Stimulated activated CD4-positive, alpha-beta T cell treated with anti-CD3 and anti-CD28 coated beads, TNF-alpha, amount 100 ng/mL, for 48 hours (primary cell): ENCODE measurements around the gene LBH.

Source experiments
- DNase-seq, 3 donors: peaks; one replicate each; pipeline ENCODE4 v3.0.0-alpha.2; 2020; ENCODE audit warnings: low read depth in 3 of 3

Gene LBH

GRCh38 chr2:30273574-30273929 lies 42.2 kb downstream of the LBH start:
- DNase-seq, result peak in 1 of 3 donors; percentile 37

DNA sequence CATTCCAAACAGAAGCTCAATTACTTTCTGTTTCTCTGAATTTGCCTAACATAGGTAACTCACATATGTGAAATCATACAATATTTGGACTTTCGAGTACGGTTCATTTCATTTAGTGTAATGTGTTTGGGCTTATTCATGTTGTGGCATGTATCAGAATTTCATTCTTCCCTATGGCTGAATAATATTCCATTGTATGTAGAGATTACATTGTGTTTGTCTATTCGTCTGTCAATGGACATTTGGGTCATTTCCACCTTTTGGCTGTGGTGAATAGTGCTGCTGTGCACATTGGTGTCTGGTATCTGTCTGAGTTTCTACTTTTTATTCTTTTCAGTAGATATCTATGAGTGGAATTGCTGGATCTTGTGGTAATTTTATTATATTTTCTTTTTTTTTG lies 43.9 kb downstream of the LBH start:
- no peak for DNase-seq

DNA sequence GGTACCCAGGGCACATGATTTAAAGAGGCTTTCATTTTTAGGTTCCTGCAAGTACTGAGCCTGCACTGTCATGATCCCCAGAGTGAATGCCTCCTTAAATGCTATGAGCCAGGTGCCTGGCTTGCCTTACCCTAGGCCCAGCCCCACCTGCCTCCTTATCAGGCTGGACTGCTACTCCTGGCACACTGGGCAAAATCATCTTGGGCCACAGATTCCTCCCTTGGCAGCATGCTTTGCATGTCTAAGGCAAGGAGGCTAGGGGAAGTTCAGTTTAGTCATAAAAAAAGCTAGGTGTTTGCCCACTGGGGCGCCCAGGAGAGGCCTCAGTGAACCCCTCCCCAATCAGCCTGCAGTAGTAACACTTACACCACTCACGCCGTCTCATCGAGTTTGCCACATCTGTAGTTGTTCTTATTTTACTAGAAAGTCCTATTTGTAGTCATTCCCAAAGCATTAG lies 45.1 kb downstream of the LBH start:
- peak in 1 of 3 donors; percentile 30 for DNase-seq

- no peak for DNase-seq
Measured at GRCh38 chr2:30277582-30277981, 46.2 kb downstream of the LBH start.

- no peak for DNase-seq
Measured at GRCh38 chr2:30278419-30278818, 47.1 kb downstream of the LBH start.

- no peak for DNase-seq
Measured at GRCh38 chr2:30280596-30281434, 49.5 kb downstream of the LBH start.

- DNase-seq, result no peak
Measured at GRCh38 chr2:30282081-30282480, 50.7 kb downstream of the LBH start.

GRCh38 chr2:30282721-30283120 lies 51.4 kb downstream of the LBH start:
- no peak for DNase-seq

- no peak for DNase-seq
Measured at GRCh38 chr2:30283931-30284565, 52.7 kb downstream of the LBH start.

DNA sequence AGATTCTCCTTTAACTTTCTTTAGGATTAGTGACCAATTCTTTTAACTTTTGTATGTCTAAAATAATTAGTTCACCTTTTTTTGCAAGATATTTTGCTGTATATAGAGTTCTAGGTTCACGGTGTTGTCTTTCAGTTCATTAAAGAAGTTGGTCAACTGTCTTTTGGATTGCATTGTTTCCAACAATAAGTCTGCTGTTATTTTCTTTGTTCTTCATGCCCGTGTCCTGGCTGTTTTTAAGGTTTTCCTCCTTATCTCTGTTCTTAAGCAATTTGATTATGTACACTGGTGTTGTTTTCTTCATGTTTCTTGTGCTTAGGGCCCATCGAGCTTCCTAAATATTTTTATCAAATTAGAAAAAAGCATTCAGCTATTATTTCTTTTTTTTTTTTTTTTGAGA lies 54.4 kb downstream of the LBH start:
- DNase-seq, result no peak

DNA sequence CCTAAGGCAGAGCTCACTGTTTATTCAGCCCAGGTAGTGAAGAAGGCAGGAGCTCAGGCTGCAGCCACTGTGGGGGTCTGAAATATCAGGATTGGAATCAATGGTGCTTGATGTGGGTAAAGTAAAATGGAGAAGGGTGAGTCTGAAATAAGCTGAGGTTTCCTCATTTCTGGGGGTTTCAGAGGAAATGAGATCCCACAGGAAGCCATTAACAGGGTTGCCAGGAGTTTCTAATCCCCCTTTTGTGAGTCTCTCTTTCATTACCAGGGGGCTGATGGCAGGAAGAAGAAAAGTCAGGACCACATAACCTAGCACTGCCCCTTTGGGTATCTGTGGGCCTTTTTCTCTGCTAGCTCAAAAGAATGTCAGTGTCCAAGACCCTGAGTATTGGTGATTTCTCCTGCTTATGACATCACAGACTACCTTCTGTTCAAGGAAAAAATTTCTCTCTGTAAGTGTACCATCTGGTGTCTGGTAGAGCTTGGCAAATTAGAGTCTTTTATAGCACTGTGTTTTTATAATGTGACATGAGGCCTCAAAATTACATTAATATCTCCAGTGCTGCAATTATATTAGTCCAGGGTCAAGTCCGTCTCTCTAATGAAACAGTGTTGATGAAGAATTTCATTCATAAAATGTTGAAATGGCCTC lies 56.0 kb downstream of the LBH start:
- DNase-seq, result no peak

GRCh38 chr2:30287857-30288513 lies 56.7 kb downstream of the LBH start:
- DNase-seq, result no peak

DNA sequence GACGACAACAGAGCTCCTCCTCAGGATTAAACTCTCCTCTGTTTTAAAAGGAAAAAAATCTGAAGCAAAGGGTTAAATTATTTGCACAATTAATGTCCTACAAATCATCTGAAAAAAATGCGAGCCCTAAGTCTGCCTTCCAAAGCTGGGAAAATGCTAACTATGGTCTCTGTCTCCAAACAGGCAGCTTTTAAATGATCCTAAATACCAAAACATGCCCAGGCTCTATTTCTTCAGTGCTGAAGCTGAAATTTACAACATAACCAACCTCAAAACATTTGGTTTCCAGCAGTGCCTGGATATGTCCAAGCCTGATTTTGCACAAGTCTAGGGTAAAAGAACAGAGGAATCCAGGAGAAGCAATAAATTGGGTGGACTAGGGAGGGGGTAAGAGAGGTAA lies 57.2 kb downstream of the LBH start:
- no peak for DNase-seq

GRCh38 chr2:30293303-30293921 lies 62.1 kb downstream of the LBH start:
- DNase-seq, result no peak

DNA sequence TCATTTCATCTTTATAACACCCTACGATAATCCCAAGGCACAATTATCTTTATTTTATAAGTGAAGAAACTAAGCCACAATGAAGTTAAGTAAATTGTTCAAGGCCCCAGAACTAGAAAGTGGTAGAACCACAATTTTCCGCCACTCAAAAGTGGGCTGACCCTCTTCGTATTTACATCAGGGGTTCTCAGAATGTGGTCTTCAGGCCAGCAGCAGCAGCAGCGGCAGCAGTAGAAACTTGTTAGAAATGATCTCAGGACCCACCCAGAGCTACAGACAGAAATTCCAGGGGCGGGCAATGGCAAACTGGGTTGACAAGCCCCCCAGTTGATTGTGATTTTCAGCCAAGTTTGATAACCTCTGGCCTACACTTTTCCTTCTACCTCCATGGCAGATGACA lies 62.8 kb downstream of the LBH start:
- DNase-seq, result no peak

- DNase-seq, result no peak
Measured at GRCh38 chr2:30296496-30296895, 65.2 kb downstream of the LBH start.

GRCh38 chr2:30298302-30298701 lies 67.0 kb downstream of the LBH start:
- DNase-seq, result no peak

GRCh38 chr2:30300122-30300455 lies 68.8 kb downstream of the LBH start:
- DNase-seq, result no peak

- no peak for DNase-seq
Measured at GRCh38 chr2:30300456-30301221, 69.3 kb downstream of the LBH start.

DNA sequence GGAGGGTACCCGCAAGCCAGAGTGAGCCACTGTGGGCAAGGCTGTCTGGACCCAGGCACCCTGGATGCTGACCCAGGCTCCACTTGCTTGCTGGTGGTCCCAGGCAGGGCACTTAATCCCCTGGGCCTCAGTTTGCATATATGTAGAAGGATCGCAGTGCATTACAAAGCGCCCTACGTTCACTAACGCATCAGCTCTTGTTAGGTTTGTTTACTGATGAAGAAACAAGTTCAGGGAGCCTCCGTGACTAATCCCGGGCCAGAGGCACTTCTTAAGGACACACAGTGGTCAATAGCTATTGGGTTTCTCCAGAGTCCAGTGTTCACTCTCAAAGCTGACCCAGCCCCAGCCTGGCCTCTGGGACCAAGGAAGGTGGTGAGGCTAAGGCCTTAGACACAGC lies 70.2 kb downstream of the LBH start:
- no peak for DNase-seq

DNA sequence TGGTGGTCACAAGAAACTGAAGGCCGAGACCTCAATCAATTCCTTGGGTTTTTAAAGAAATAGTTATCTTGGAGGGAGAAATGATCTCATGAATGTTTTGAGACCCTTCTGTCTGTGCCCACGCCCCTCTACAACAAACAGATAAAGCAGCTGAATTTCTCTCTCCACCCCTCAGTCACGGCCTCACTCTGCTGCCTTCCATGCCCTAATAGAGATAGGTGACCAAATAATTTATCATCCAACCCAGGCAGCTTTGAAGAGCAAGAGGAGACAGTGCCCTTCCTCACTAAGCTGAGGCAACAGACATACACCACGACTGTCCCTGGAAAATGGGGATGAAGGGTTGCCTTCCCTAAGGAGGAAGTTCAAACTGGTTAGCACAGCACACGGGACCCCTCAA lies 71.2 kb downstream of the LBH start:
- DNase-seq, result no peak
